Occipital lobe (tissue), 2 donors: ENCODE data around the gene CISD1. TPM values are rescaled to one million over a fixed set of nuclear protein-coding genes. Genes with fewer than 3 reads are reported as not detected.
A peak's percentile ranks its signal among the peaks of the same experiment; 100 is the strongest.

Experiments
- DNase-seq: peaks from one replicate; lab custom pipeline; 2025; lab: John Stamatoyannopoulos, UW
- total RNA-seq: library from RNA; depleted of rRNA; stranded (reverse); fragments of >200 nt; gene quantifications from one replicate; pipeline ENCODE4 v1.2.3, GENCODE V29; 2014

The CISD1 gene
- total RNA-seq, 1 donor from 2014 or later: 20.9 TPM

DNA sequence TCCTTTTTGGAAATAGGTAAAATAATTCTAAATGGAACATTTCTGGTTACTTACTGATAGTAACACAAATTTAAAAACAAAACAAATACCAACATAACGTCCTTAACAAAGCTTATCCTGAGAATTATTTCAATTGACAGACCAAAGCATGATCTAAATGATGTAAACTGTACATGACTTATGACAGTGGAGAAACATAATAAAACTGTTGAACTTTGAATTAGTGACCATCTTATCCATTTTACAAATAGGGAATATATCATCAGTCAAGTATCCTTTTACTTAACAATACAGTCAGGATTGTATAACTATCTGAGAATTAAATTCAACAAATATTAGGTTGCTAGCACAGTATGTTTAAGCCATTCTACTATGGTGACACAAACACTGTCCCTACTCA lies 3.7 kb upstream of the CISD1 start:
- DNase-seq: no peak

DNA sequence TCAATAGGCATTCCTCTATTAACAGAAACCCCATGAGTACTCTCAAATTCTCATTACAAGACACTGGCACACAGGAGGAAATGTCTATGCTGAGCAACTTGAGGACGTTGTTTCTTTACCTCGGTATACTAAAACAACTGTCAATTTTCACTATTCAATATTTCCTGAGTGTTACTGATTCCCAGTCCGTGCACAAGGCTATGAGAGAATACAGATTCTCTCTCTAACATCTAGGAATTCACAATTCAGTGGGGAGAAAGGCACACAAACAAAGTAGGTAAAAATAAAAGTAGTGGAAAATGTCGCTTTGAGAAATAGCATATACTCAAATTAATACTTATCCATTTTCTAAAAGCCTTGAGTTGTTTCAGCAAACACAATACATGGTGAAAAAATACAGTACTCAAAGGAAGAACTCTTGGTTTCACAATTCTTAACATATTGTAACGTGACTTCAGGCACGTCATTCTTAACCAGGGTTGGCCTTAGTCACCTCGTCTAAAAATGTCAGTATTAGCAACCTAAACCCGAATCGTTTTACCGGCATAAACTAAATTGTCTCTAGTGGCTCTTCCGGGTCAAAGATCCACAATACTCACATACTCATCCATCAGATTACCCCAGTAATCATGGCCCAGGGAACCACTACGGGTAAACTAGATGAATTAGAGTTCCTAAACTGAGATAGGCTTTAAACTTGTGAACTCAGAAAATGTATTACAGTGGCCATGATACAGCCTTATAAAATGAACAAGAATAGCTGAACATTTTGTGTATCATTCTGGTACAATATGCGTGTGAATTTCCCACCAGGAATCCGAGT lies 2.7 kb upstream of the CISD1 start:
- DNase-seq: no peak

DNA sequence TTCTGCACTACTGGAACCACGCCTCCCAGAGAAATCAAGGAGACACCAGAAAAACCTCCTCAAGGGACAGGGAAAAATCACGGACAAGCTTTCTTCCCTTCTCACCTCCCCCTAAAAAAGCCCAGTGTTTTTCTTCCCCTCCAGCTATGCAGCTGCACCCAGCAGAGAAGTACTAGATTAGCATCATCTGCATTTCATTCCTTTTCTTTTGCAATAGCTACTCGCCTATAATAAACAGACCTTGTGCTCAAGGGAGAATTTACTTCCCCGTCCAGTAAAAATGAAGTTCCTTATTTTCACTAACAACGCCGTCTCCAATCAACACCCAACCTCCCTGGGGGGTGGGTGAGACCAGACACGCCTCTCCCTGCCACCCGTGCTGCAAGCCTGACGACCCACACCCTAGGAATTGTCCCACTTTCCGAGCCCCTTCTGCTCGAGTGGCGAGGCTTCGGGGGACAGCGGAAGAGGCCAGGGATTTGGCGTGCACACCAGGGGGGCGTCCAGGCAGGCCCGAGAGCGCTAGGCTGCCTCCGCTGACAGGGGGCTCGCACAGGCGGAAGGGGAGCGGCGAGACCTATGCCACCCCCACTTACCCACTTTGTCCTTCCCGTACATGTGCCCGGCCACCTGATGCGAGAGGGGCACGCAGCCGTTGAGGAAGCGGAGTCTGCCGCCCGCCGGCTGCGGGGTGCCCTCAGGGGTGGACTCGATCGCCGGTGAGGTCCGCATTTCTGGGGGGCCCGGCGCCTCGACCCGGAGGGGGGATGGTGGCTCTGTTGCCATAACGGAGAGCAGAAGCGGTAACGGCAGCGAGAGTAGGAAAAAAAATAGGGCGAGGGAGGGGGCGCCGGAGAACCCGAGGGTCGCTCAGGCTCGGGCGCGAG lies 1.9 kb upstream of the CISD1 start:
- DNase-seq: no peak

DNA sequence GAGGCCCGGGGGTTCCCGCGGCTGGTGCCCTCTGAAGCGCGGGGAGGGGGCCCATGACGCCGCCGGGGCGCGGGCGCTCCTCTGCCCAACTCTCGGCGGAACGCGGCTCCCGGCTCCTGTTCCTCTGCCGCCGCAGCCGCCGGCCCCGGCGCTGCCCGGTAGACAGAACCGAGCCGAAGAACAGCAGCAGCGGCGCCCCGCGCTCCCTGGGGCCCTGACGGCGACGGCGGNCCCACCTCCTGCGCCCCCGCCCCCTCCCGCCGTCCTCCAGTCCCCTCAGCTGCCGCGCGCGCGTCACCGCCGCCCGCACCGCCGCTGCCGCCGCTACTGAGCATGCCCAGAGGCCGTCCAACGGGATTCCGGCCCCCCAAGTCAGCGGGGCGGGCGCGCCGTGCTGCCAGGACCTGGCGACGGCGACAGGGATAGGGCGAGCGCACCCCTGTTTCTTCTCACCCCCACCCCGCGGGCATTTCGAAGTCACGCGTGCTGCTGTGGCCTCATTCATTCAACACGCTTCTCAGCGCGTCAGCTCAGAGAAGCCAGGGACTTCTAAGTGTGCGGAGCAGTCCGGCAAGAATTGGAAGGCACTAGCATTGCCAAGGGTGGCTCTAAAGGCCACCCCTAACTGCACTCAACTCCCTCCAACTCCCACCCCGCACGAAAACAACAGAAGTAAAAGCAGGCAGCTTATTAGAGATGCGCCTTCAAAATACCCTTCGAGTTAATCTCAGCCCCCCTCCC lies 1.1 kb upstream of the CISD1 start, which contains the start of gene IPMK:
Gene IPMK, minus strand, starts transcription at position 182 of the 741 bp plus-strand sequence. CDS start 283 bp downstream, outside the sequence.
- DNase-seq: peak; percentile 93

DNA sequence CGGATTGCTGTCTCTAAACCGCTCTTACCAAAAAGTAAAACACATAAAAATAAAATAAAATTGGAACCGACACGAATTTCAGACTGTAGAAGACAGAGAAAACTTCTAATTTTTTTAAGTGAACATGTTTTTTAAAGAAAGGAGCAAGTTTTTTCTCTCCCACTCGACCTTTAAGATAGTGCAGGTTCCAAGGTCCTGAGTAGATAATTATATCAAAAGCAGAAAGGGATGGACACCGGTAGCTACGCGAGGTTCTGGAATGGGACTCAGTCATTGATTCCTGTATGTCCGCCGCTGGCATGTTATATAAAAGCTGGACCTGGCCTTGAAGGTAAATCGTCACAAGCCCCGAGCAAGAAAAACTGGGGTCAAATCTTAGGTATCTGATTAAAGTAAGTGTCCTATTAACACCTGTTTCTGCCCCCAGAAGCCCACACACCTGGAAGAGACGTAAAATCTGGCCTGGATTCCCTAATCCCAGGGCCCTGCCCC lies 462 bp upstream of the CISD1 start:
- no peak for DNase-seq

DNA sequence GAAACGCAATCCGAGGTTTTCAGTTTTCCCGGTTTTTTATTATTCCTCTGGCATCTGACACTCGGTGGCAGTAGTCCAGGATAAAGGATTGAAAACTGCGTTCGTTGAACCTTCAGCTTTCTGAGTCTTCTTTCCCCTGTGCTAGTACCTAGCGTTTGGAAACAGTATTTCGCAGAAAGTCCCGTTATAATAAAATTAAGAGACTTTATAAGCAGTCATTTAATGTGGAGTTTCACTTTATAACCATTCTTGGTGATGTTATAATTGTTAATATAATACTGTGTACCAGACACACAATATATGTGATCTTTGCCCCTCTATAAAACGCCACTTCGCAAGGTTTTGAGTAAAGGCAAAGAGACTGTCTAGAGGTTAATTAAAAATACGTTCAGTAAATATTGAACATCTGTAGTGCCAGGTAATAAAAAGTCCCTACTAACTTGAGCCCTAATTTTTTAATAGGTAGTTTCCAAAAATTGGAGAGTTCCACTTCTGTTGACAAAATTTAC lies 874 bp downstream of the CISD1 start:
- no peak for DNase-seq

DNA sequence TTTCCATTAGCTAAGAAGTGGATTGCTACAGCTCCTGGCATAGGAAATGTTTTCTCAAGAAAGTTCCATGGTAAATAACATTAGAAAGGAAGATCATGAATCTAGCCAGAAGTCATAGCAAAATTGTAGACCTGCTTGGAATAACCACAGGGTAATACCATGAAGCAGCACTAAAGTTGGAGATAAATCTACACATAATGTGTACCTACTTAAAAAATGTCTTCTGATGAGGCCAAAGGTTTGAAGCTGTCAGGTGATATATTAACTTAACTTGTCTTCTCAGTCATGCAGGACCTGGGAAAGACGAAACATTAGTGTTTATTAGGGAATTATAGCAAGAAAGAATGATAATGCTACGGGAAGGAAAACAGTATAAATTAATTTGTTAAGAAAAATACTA lies 6.3 kb downstream of the CISD1 start:
- no peak for DNase-seq

DNA sequence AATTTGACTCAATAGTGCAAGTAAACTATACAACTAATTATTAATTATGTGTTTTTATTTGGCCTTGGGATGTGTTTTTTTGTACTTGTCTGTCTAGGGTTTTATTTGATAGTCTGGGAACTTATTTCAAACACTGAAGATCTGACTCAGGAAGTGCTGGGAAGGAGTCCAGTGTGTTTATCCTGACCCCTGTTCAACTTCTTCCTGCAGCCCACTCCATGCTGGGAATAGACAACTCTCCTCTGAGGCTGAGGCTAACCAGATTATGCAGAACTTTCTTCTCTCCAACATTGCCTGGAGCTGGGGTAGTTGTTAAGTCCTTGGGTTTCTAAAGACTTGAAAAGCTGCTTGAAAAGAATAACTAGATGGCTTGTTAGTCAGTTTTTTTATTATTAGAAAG lies 6.9 kb downstream of the CISD1 start:
- no peak for DNase-seq

DNA sequence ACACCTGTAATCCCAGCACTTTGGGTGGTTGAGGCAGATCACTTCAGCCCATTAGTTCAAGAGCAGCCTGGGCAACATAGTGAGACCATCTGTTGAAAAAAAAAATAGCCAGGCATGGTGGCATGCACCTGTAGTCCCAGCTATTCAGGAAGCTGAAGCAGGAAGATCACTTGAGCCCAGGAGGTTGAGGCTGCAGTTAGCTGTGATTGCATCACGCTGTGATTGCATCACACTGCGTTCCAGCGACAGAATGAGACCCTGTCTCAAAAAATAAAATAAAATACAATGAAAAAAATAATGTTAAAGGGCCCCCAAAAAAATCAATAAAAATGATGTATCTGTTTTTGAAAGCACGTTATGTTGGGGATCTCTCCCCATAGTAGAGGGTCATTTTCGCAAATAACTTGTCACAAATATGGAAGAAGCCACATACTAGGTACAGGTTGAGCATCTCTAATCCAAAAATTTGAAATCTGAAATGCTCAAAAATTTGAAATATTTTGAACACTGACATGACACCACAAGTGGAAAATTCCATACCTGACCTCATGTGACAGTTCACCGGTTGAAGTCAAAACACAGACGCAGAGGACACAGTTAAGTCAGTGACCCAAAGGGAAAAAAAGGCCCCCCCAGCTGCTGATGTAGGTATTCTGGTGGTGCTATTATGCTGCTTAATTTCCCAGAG lies 9.5 kb downstream of the CISD1 start:
- no peak for DNase-seq

DNA sequence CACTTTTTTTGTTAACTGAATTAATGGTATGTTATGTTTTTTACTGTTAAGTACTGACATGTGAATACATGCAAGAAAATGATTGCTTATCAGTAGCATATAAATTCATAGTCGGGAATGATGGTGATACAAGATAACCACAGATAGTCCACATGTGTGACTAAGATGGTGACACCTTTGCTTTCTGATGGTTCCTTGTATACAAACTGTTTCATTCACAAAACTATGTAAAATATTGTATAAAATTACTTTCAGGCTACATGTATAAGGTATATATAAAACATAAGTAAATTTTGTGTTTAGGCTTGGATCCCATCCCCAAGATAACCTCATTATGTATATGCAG lies 10.0 kb downstream of the CISD1 start:
- DNase-seq: no peak

DNA sequence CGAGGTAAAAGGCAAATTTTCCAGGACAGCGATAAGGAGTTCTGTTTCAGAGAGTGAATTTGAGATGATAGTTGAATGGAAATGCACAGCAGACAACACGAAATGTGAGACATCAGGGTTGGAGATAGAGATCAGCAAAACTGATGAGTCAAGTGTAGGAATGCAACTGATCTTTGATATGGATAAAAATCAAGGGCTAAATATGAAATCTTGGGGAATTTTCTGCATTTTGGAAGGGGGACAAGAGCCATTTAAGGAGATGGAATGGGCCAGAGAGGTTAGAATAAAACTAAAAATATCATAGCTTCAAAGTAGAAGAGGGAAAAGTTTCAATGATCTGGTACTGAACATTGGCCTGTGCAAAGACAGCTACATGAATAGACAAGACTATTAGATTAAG lies 11.5 kb downstream of the CISD1 start:
- DNase-seq: no peak

DNA sequence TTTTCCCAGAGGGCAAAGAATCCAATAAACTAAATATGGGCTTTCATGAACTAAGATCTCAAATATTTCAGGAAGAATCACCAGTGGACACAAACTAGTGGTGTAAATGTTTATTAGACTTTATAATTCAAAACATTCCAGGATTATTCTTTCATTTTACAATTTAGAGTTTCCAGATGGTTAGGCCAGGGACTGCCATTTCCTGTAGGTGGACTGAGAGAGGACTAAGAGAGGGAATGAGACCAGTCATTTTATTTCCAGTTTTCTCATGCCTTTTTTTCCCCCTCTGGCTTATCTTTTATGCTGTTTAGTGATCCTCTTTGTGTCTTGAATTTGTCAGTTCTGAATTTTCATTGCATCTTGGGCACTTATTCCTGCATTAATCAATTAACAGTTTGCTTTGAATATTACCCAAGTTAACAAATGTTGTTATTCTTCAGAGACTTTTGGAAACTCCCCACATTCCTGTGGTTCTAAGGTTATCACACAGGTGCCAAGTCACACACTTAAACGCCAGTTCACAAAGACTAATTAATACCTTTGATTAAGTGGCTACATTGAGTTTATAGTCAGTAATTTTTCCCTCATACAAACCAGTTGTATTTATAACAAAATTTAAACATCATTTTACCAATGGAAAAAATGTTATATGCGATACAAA lies 12.3 kb downstream of the CISD1 start:
- DNase-seq: no peak

DNA sequence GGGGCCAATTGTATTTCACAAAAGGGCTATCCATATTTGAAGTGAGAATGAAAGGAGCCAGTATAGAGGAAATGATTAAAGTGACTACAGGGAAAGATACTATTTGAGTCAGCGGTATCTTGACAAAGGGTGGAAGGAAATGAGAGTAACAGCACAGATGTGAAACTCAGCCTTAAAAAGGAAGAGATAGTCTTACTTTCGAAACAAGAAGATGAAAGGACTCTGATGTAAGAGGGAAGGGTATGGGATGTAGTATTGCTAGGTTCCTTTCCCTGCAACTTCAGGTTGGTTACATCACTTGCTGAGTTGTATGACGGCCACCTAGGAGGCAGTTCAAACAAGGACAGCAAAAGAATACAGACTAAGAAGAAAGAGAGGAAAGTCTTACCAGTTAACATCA lies 13.7 kb downstream of the CISD1 start:
- DNase-seq: no peak

DNA sequence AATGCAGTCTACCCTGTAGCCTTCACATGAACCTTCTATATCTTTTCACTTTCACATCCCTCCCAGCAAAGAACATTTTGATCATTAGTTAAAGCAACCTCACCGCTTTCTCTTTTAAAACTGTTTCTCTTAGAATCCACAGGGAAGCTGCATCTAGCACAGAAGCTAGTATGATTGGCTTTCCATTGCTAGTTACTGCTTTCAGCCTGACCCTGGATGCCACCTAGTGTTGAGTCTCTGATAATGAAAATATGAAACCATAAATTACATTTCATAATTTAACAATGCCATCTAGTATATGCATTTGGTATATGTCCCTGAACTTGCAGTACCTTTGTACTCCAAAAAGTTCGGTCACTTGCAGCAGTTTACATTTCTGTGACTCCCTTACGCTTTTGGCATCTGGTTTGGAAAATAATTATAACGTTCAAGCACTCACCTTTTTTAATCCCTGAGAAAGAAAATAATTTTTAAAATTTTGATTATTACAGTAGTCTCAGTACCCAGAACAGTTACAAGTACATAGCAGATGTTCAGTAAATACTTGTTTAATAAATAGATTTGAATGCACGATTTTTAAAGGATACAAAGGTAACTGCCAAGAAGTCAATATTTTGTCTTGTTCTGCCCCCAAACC lies 22.7 kb downstream of the CISD1 start:
- no peak for DNase-seq

DNA sequence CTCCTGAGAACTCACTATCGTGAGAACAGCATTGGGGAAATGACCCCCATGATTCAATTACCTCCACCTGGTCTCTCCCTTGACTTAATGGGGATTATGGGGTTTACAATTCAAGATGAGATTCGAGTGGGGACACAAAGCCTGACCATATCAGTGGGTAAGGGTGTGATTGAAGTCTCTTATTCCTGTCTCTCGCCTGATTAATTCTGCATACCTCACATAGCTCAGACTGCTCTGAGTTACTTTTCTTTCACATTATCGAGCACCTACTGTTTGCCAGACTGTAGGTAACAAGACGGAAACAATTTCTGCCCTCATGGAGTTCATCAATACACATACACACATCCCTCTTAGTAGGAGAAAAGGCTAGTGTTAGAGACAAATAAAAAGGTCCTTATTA lies 25.0 kb downstream of the CISD1 start:
- no peak for DNase-seq

DNA sequence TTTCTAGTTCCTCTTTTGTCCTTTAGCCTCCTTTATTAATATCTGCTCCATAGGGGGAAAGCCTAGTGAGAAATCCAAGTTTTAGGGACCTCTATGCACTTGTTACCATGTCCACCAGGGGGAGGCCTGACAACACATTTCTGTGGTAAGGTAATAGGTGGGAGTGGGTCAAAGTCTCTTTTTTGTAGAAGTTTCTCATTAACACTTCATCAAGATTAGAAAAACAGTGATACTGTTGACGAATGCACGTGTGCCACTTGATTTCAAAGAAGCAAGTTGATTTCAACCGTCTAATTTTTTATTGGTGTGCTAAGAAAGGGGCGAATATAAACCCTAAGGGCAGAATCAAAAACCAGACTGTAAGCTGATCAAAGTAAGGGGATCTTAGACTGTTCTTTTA lies 30.6 kb downstream of the CISD1 start:
- DNase-seq: no peak

DNA sequence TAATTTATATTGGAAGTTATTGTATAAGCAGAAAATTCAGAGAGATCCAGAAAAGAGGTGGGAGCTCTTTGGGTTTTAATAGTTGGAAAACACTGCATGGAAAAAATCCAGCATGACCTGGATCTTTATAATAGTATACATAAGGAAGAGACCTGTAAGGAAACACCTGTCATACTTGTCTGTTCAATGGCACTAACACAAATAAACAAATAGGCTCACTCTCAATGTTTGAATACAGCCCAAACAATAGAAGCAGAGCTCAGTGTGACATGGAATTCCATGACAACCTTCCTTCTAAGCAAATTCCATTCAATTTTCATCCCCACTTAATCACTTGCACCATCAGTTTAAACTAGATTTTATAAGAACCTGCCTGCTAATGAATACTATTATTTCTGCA lies 31.7 kb downstream of the CISD1 start:
- DNase-seq: no peak

DNA sequence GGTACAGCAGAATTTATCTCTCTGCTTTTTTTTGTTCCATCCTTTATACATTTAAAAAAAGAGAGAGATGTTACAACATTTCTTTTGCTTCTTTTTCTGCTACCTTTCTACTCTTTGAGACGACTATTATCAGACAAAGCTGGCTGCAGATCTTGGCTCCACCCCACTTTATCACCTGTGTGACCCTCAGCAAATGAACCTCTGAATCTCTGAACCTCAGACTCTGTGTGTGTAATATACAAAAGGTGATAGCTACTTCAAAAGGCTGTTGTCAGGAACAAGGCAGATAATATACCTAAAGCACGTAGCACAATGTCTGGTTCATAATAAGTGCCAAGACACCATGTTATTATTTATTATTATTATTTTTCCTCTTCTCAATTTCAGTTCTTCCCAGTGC lies 33.3 kb downstream of the CISD1 start:
- no peak for DNase-seq

DNA sequence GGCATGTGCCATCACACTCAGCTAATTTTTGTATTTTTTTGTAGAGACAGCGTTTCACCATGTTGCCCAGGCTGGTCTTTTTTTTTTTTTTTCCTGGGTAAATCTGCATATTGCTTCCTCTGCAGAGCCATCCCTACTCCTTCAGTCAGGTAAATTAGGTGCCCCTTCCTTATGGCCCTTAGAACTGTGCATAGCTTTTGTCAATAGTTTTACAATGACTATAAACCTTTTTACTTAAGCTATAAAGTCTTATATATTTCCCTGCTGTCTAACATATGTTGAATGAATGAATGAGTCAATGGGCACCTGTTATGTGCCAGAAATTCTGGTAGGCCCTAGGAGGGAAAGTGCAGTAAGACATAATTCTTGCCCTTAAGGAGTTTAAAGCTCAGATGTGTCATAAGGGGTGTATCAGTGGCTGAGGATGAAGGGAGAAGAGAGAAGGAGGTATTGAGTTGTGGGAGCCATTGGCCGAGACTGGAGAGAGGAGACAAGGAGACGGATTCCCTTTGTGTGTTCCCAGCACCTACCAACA lies 35.2 kb downstream of the CISD1 start:
- no peak for DNase-seq

DNA sequence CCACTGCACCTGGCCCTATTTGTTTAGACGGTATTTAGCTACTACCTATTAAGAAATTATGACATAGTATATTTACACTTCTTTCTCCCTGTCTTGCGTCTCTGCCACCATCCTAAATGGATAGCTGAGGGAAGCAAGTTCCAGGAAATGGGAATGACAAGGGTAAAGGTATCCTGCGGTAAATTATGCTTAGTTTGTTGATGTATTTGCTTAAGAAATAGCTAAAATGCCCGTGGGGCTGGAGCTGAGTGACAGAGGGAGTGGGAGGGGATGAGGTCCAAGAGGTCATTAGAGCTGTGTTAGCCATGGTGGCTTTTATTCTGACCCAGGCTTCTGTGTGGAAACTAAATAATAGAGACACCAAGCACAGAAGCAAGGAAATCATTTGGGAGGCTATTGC lies 36.9 kb downstream of the CISD1 start:
- DNase-seq: no peak
